COLO829 (cell line): ENCODE data around the gene RNF146.
"Not testable (repeated sequence)": the region's sequence is repeated elsewhere in the genome, so short reads cannot be mapped to it uniquely, and the experiment has no call there.

ENCODE experiments used
- DNase-seq: peaks from one replicate; pipeline ENCODE4 v3.0.0; 2012; ENCODE audit warnings: low spot score

The RNF146 gene, protein sequence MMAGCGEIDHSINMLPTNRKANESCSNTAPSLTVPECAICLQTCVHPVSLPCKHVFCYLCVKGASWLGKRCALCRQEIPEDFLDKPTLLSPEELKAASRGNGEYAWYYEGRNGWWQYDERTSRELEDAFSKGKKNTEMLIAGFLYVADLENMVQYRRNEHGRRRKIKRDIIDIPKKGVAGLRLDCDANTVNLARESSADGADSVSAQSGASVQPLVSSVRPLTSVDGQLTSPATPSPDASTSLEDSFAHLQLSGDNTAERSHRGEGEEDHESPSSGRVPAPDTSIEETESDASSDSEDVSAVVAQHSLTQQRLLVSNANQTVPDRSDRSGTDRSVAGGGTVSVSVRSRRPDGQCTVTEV

DNA sequence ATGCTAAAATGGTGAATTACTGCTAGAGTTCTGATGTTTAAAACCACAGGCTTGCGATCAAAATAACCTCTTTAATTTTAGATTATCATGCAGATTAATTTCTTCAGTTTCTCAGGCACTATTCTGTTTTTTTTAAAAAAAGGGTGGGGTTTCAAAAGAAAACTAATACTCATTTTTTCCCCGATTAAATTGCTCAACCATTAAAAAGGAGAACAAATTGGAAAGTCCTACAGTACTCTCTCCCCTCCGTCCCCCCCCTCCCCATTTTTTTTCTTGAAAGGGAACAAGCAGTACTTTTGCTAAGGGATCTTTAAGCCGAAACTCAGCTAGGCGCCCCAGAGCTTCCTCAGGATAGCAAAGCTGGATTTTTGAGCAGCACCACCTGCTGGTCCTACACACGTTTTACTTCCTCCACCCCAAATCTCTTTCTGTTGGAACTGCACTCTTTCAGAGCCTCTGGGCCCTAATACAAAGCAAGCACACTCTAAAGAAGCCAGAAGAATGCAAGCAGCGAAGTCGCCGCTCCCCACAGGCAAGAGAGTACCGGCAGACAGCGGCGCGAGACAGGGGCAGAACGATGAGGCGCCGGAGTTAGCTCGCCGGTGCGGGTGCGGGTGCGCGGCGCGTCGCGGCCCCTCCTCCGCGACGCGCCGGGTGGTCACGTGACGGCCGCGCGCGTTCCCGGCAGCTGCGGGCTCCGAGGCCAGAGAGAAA lies at the start of gene RNF146:
RNF146 (plus strand) TSS at position 687 of the 714 bp plus-strand sequence. CDS start 13,475 bp downstream, outside the sequence.
- peak; percentile 81 for DNase-seq

DNA sequence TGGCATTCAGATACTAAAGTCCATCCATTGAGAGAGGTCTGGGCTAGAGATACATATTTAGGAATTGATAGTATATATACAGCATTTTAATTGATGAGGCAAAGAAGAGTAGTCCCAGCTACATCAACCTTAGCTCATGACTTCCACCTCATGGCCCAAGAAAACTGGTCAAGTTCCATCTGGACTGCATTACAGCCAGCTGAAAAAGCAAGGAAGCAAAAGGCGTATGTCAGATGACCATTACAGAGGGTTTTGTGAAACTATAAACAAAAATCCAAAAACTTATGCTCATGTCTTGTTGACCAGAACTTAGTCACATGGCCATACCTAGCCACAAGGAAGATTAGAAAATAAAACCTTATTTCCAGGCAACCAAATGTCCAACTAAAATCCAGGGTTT lies 46.8 kb upstream of the RNF146 start:
- DNase-seq = no peak

DNA sequence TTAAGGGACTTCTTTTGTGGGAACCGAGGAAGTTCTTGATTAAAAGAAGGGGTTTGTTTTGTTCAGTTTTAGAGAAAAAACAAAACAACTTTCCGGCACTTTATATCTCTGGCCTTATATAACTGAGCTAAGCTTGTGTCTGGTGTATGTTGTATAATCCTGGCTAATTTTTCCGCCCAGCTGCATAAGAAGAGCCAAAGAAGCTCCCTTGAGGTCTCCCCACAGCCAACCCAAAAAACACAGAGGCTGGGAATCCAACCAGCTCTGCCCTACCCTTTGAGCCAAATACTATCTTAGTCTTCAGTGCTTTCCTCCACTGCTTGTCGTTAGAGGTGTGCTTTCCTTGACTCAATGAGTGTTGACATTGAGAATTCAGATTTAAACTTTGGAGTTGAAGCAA lies 45.5 kb upstream of the RNF146 start:
- DNase-seq = no peak

DNA sequence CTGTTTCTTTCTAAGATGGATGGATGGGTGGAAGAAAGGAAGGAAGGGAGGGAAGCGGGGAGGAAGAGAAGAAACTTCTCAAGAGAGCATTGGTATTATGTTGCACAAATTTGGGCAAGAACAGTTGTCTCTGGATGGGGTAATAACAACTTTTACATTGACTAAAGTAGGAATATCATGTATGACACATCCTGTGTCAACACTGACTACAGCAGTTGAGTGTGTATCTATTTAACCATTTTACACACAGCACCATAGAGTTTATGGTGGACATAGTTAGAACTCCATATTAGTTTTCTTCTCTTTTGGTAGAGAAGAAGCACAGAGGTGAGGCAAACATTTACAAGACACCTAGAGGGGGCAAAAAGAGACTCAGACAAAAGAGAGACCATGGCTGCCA lies 44.2 kb upstream of the RNF146 start:
- DNase-seq = no peak

DNA sequence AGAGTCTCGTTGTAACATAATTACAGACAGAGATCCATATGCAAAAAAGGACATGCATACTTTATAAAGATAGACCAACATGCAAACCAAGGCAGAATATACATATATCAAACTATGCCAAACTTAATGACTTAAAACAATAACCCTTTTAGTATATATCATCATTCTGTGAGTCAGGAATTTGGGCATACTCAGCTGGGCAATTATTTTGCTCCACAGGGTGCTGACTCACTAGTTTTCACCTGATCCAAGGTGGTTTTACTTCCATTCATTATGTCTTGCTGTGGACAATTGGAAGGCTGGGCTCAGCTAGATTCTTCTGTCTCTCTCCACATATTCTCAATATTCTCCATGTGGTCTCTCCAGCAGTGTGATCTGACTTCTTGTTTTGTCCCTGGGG lies 41.2 kb upstream of the RNF146 start:
- no peak for DNase-seq

DNA sequence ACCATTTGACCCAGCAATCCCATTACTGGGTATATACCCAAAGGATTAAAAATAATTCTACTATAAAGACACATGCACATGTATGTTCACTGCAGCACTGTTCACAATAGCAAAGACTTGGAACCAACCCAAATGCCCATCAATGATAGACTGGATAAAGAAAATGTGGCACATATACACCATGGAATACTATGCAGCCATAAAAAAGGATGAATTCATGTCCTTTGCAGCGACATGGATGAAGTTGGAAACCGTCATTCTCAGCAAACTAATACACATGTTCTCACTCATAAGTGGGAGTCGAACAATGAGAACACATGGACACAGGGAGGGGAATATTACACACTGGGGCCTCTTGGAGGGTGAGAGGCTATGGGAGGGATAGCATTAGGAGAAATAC lies 32.8 kb upstream of the RNF146 start:
- DNase-seq = not testable (repeated sequence)

DNA sequence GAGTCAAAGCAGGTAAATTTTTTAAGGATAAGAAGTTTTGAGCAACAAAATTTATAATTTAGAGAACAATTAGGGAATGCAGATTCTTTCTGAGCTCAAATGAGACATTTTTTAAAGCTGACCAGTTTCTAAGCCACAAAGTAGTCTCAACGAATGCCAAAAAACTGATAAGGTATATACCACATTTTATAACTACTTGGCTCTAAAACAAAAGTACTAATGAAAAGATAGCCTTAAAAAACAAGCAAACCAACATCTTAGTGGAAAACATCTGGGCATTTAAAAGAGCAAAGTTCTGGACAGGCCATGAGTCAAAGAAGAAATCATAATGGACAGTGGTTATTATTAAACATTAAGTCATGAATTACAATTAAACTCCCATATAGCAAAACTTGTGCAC lies 23.2 kb upstream of the RNF146 start:
- DNase-seq = no peak

DNA sequence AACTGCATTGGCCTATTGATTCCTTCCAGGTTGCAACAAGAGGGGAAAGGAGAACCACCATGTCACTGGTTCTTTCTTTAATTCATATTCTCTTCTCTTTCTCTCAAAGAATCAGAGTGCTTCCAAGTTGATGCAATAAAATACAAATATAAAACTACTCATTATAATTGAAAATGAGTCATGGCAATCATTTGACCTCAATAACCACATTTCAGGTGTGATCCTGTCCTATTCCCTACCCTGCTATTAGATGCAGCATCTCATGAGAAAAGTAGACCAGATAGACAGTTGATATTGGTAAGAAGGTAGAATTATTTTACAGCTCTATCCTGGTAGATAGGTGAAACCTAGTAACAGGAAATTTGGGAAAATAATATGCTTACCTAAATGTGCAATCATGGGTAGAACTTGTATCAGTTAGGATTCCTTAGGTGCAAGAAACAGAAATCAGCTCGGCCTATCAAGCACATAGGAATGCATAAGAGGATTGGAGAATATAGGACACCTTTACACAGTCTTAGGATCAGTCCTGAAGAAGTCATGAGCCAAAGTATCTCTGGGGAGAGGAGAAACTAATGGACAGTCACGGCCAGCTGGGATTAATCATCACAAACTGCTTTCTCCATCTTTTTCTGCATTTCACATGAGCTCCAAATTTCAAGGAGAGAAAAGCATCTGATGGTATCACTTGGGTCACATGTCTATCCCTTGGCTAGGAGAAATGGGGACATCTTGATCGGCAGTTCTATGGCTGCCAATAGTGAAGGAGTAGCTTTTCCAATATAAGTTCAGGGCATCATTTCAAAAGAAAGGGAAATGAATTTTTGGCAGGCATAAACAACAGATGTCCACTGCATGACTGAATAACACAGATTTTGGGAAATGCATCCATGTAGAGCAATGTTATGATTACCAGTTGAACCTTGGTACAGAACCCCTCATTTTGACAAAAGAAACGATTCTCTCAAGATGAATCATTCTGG lies 19.3 kb upstream of the RNF146 start:
- DNase-seq = no peak

DNA sequence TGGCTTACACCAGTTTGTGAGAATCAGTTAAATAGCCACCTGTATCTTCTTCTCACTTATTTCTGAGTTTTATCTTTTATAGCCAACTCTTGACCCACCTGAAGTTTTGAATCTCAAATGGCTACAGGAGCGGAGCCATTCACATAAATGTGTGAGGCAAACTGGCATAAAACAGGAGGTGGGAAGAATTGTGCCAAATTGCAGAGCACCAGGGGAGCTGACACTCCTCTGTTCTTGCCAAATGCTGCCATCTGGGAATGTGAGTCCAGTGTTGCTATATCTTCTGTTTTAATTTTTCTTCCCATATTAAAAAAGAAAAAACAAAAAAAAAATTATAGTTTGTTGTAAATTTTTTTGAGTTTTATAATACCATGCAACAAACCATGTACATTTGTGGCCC lies 17.0 kb upstream of the RNF146 start:
- DNase-seq = no peak

DNA sequence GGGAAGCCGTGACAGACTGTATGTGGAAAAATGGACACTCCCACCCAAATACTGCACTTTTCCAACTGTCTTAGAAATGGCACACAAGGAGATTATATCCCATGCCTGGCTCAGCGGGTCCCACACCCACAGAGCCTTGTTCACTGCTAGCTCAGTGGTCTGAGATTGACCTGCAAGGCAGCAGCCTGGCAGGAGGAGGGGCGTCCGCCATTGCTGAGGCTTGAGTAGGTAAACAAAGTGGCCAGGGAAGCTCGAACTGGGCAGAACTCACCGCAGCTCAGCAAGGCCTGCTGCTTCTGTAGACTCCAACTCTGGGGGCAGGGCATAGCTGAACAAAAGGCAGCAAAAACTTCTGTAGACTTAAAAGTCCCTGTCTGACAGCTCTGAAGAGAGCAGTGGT lies 11.4 kb upstream of the RNF146 start:
- no peak for DNase-seq

DNA sequence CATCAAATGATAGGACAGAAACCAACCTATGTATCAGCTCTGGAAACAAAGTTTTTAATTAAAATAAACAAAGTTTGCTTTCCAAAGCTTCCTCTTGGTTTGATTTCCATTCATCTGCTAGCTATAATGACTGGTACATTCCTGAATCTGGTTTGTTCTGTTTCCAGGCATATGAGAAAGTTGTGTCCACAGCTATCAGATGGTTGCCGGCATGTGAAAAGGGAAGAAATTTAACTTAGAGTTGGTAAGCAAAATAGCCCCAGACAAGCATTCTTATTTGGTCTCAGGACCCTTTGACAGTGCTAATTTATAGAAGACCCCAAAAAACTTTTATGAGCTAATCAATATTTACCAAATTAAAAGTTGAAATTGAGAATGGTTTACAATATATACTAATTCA lies 3.8 kb upstream of the RNF146 start:
- DNase-seq = no peak

DNA sequence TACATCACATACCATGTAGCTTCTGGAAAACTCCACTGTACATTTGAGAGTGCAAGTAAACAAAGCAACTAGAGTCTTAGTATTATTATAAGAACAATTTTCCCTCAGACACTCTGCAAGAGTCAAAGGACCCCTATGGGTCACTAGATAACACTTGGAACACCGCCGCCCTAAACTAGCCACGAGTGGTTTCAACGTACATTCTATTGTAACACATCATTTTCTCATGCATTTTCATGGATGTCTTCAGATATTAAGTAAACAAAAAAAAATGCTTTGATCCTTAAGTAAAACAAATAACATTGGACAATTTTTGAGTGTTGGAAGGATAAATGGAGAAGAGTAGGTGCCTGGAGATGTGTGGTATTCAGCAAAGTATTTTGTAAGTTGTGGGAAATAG lies 3.2 kb upstream of the RNF146 start:
- no peak for DNase-seq

DNA sequence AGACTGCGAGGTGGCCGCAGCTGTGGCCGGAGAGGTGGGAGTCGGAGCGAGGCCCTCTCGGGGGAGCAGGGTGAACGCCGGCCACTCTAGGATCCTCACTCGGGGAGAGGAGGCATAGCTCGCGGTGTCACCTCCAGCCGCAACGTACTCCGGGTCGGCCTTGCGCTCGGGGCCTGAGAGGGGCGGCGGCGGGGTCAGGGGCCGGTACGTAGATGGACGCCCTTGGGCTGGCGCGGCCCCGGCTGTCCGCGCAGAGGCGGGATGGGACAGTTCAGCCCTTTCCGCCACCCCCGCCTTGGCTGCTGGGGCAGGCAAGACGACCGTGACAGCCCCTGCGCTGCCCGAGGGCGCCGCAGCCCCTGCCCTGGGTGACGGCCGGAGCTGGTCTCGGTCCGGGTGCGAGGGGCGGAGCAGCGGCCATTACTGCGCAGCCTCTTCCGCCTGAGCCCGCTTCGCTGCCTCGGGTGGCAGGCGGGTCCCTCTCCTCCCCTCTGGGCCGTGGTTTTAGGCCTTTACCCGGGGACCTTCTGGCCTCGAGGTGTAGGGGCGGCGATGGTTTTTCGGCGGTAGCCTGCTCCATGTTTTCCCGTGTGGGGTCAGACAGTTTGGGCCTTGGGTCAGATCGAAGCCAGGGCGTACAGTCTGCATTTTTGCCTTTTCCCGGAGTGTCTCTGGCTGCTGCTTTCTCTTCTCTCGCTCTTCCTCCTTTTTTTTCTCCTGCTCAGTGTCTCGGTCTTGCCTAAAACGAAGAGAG lies 405 bp downstream of the RNF146 start:
- DNase-seq = peak; percentile 25

DNA sequence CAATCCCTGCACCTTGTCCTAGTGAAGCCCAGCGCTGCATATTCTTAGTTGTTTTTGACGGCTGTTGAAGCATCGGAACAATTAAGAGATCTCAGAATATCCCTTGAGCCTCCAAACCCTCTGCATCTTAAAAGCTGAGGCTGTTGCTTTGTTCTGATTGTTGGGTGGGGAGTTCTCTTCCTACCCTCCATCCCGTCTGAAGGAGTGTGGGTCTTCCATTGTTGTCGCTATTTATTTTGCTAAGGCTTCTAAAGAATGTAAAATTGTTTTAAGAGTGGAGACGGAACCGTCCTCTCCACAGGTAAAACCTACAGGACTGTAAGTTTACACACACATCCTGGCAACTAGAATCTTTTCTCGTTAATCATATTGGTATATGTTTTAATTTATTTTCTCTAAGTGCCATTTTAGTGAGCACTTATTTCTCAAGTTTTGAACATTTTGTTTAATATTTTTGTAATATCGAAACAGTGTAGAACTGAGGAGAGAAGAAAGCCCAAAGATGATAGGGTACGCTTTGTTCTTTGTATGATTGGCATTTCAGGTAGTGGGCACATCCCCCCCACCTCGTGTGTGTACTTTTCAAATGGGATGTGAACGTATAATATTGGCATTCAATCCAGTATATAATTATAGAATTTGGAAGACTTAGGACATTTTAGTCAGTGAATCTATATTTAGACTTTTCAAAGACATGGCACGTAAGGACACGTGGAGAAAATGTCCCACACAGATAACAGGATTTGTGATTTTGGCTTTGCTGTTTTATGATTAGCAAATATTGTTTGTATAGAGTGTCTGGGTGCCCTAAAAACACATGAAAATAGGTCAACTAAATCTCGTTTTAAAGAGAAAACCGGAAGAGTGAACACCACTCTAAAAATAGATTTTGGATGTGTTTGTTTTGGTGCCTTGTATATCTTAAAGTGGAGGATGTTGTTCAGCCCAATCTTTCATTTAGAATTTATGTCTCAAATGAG lies 1.3 kb downstream of the RNF146 start:
- no peak for DNase-seq

DNA sequence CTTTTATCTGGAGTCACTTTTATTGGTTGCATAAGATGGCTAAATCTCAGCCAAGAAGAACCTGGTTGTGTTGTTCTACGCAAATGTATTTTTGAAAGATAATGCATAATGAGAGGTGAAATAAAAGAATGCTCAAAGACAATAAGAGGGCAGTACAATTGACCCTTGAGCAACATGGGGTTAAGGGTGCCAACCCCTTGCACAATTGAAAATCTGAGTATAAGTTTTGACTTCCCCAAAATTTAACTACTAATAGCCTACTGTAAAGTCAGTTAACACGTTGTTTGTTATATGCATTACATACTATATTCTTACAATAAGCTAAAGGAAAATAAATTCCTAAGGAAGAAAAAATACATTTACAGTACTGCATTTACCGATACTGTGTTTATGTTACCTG lies 5.9 kb downstream of the RNF146 start:
- no peak for DNase-seq

DNA sequence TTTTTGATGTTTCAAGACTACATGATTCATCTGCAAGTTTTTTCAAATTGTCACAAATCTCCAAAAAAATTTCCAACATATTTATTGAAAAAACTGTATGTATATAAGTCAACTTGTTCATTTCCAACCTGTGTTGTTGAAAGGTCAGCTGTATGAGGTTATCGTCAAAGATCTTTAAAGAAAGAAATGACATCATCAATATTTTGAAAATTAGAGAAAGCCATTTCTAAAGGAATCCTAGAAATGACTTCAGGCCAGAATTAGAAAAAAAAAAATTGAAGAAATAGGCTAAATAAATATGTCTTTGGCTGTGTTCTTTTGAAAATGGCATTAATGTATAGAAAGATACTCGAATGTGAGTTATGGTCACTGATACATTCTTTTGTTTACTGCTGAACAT lies 6.8 kb downstream of the RNF146 start:
- DNase-seq = no peak

DNA sequence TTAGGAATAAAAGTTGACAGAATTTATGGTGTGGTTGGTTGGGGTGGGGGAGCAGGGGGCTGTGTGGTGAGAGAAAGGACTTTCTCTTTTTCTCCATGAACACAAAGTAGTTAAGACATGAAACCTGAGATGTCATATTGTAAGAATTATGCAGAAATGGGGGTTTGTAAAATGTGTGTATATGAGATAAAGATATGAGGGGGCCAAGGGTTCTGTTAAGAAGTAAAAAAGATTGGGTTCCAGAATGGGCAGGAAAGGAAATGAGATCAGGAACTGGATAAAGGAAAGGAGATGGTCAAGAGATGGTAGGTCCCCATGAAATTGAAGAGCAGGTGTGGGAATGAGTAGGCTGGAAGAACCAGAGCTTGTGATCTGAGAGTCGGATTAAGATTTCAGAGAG lies 9.7 kb downstream of the RNF146 start:
- no peak for DNase-seq

DNA sequence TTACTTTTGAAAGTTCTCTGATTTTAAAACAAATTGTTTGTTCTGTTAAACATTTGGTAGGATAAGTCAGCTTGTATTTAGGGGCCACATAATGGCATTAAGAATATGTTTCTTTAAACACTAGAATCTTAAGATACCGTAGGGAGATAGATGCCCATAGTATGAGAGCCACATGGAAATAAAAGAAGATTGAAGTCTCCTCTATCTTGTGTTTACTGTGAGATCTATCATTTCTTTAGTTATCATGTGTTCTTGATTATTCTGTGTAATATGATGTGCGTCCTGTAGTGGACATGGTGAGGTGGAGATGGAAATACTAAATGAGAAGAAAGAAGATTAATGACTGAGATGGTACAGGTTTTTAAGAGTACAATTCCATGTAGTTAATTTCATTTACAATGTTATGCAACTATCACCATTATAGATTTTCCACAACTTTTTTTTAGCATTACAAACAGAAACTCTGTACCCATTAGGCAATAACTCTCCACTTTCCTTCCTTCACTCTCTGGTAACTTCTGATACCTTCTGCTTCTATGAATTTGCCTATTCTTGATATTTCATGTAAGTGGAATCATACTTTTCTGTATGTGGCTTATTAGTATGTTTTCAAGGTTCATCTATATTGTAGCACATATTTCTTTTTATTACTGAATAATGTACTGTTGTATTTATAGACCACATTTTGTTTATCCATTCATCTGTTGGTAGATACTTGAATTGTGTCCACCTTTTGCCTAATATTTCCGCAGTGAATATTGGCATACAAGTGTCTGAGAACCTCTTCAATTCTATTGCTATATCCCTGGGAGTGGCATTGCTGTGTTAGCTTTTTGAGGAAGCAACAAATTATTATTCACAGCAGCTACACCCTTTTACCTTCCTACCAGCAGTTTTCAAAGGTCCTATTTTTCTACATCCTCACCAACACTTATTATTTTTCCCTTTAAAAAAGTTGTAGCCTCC lies 11.5 kb downstream of the RNF146 start:
- no peak for DNase-seq

DNA sequence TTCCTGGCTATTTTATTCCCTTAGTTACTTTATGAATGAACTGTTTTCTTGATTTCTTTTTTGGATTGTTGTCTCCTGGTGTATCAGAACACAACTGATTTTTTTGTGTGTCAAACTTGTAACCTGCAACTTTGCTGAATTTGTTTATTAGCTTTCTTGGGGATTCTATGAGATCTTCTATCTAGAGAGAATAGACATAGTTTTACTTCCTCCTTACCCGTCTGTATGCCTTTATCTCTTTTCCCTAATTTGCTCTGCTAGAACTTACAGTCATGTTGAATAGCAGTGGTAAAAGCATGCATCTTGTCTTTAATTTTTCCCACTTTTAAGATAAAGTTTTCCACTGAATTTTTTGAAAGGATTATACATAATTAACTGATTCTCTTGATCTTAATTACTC lies 13.2 kb downstream of the RNF146 start:
- DNase-seq = no peak
